Endometrium (tissue), 2 donors: Measurements from ENCODE around the gene DDC.
"Not testable (repeated sequence)": the region's sequence is repeated elsewhere in the genome, so short reads cannot be mapped to it uniquely, and the experiment has no call there.

ENCODE experiments used
- FAIRE-seq: peaks from 2 replicates; lab custom pipeline; 2012; peaks lifted over from hg19 to GRCh38; lab: Jason Lieb, UNC
- donor health status: control.
- donor health status: control.

The DDC gene

GRCh38 chr7:50480797-50481196 is 84.4 kb downstream of the DDC start:
- FAIRE-seq: no peak

GRCh38 chr7:50479743-50480517 is 85.3 kb downstream of the DDC start:
- FAIRE-seq: no peak

GRCh38 chr7:50477640-50478039 is 87.6 kb downstream of the DDC start:
- FAIRE-seq: no peak

- FAIRE-seq: no peak
Measured at GRCh38 chr7:50476953-50477625, 88.1 kb downstream of the DDC start.

- FAIRE-seq: no peak
Measured at GRCh38 chr7:50475340-50475739, 89.9 kb downstream of the DDC start.

GRCh38 chr7:50474382-50475160 is 90.6 kb downstream of the DDC start:
- no peak for FAIRE-seq

GRCh38 chr7:50473531-50473930 is 91.7 kb downstream of the DDC start:
- no peak for FAIRE-seq

GRCh38 chr7:50472427-50472826 is 92.8 kb downstream of the DDC start:
- no peak for FAIRE-seq

GRCh38 chr7:50471970-50472369 is 93.2 kb downstream of the DDC start:
- no peak for FAIRE-seq

GRCh38 chr7:50470250-50471163 is 94.7 kb downstream of the DDC start:
- FAIRE-seq: no peak

- no peak for FAIRE-seq
Measured at GRCh38 chr7:50469181-50469580, 96.0 kb downstream of the DDC start.

GRCh38 chr7:50467817-50468610 is 97.2 kb downstream of the DDC start:
- no peak for FAIRE-seq

GRCh38 chr7:50466815-50467585 is 98.2 kb downstream of the DDC start:
- no peak for FAIRE-seq

- no peak for FAIRE-seq
Measured at GRCh38 chr7:50463035-50463434, 102.2 kb downstream of the DDC start.

GRCh38 chr7:50462361-50462760 is 102.8 kb downstream of the DDC start:
- no peak for FAIRE-seq

GRCh38 chr7:50461695-50462094 is 103.5 kb downstream of the DDC start:
- FAIRE-seq: no peak

GRCh38 chr7:50459183-50459582 is 106.0 kb downstream of the DDC start:
- not testable (repeated sequence) for FAIRE-seq

GRCh38 chr7:50458651-50459050 is 106.6 kb downstream of the DDC start:
- FAIRE-seq: not testable (repeated sequence)

GRCh38 chr7:50456371-50457123 is 108.7 kb downstream of the DDC start:
- FAIRE-seq: no peak
